ENCODE data around the gene HID1.
"Not testable (repeated sequence)": the region's sequence is repeated elsewhere in the genome, so short reads cannot be mapped to it uniquely, and the experiment has no call there.

HID1 gene

GRCh38 chr17:74986206-74986576 is 13.6 kb upstream of the HID1 start:
- no peak for TF ChIP-seq CTCF (IDR thresholded peaks at IDR 0.05)
- H3K27me3 ChIP-seq: peaks cover 83% of the 10 kb centered on the region

GRCh38 chr17:74982663-74983313 is 10.2 kb upstream of the HID1 start:
- peaks cover 80% of the 10 kb centered on the region for H3K27me3 ChIP-seq
- peak overlapping the region; percentile 58 to 72 for H3K4me3 ChIP-seq (ENCODE audit: low read depth in 1 of 2, low read length in 1 of 2)
- H3K4me1 ChIP-seq (ENCODE audit: control insufficient read depth in 1 of 2, insufficient read depth in 1 of 2, low read depth in 1 of 2, low read length in 1 of 2): peaks cover 37 to 39% of the 10 kb centered on the region in 2 experiments
- H3K36me3 ChIP-seq, H3K27ac ChIP-seq, H3K9me3 ChIP-seq: not testable (repeated sequence)

More at GRCh38 chr17:74986206-74986576, 13.6 kb upstream of the HID1 start:
- Histone ChIP-seq H3K36me3 (no peaks in the 10 kb centered on the region), H3K27ac (no peak overlapping the region), H3K9me3 (no peaks in the 10 kb centered on the region), H3K4me1 (ENCODE audit: control insufficient read depth in 1 of 2, insufficient read depth in 1 of 2, low read depth in 1 of 2, low read length in 1 of 2) (peaks cover 47 to 49% of the 10 kb centered on the region in 2 experiments), H3K4me3 (ENCODE audit: low read depth in 1 of 2, low read length in 1 of 2) (no peak overlapping the region)

- no peaks in the 10 kb centered on the region for H3K9me3 ChIP-seq
- peaks cover 80% of the 10 kb centered on the region for H3K27me3 ChIP-seq
- no peaks in the 10 kb centered on the region for H3K36me3 ChIP-seq
- peak; percentile 35 for TF ChIP-seq CTCF (IDR thresholded peaks at IDR 0.05)
- H3K27ac ChIP-seq: peak overlapping the region; percentile 7
- peaks cover 33% of the 10 kb centered on the region in 2 experiments for H3K4me1 ChIP-seq (ENCODE audit: control insufficient read depth in 1 of 2, insufficient read depth in 1 of 2, low read depth in 1 of 2, low read length in 1 of 2)
- peak overlapping the region; percentile 58 to 72 for H3K4me3 ChIP-seq (ENCODE audit: low read depth in 1 of 2, low read length in 1 of 2)
These were observed 9.6 kb upstream of the HID1 start for GRCh38 chr17:74981979-74982662.

GRCh38 chr17:74981318-74981978 is 8.9 kb upstream of the HID1 start:
- H3K36me3 ChIP-seq: no peaks in the 10 kb centered on the region
- no peak for TF ChIP-seq CTCF (IDR thresholded peaks at IDR 0.05)
- no peaks in the 10 kb centered on the region for H3K9me3 ChIP-seq
- peaks cover 26 to 27% of the 10 kb centered on the region in 2 experiments for H3K4me1 ChIP-seq (ENCODE audit: control insufficient read depth in 1 of 2, insufficient read depth in 1 of 2, low read depth in 1 of 2, low read length in 1 of 2)
- H3K4me3 ChIP-seq (ENCODE audit: low read depth in 1 of 2, low read length in 1 of 2): peak overlapping the region; percentile 58 to 72
- no peak overlapping the region for H3K27ac ChIP-seq
- peaks cover 76% of the 10 kb centered on the region for H3K27me3 ChIP-seq

- Histone ChIP-seq H3K27me3 (peaks cover 88% of the 10 kb centered on the region), H3K4me3 (ENCODE audit: low read depth in 1 of 2, low read length in 1 of 2) (no peak overlapping the region), H3K36me3 (no peaks in the 10 kb centered on the region), H3K4me1 (ENCODE audit: control insufficient read depth in 1 of 2, insufficient read depth in 1 of 2, low read depth in 1 of 2, low read length in 1 of 2) (peaks cover 12 to 15% of the 10 kb centered on the region in 2 experiments), H3K9me3 (no peaks in the 10 kb centered on the region), H3K27ac (no peak overlapping the region)
- no peak for TF ChIP-seq CTCF (IDR thresholded peaks at IDR 0.05)
These were observed 7.0 kb upstream of the HID1 start for GRCh38 chr17:74979408-74980146.

Data from neutrophil (primary cell).